Right kidney (tissue), 1 donor: ENCODE measurements around the gene IL15RA.
"Not testable (repeated sequence)": the region's sequence is repeated elsewhere in the genome, so short reads cannot be mapped to it uniquely, and the experiment has no call there.

ENCODE experiments used
- DNase-seq: peaks from one replicate; pipeline ENCODE4 v3.0.0-alpha.2; 2016

Gene IL15RA

GRCh38 chr10:6006546-6006945, 29.2 kb upstream of the IL15RA start:
- DNase-seq = no peak

GRCh38 chr10:6005856-6006395, 28.6 kb upstream of the IL15RA start:
- no peak for DNase-seq

- not testable (repeated sequence) for DNase-seq
These were observed 27.9 kb upstream of the IL15RA start for GRCh38 chr10:6005161-6005804.

- no peak for DNase-seq
These were observed 25.6 kb upstream of the IL15RA start for GRCh38 chr10:6002809-6003510.

GRCh38 chr10:5999440-6000165, 22.3 kb upstream of the IL15RA start:
- no peak for DNase-seq

GRCh38 chr10:5996696-5997095, 19.4 kb upstream of the IL15RA start:
- no peak for DNase-seq

- no peak for DNase-seq
These were observed 15.1 kb upstream of the IL15RA start for GRCh38 chr10:5992398-5992797.

- no peak for DNase-seq
These were observed 14.4 kb upstream of the IL15RA start for GRCh38 chr10:5991708-5992107.

GRCh38 chr10:5989756-5990155, 12.4 kb upstream of the IL15RA start:
- DNase-seq = no peak

GRCh38 chr10:5988336-5988920, 11.1 kb upstream of the IL15RA start:
- DNase-seq = no peak

GRCh38 chr10:5987747-5988146, 10.4 kb upstream of the IL15RA start:
- no peak for DNase-seq

- no peak for DNase-seq
These were observed 7.7 kb upstream of the IL15RA start for GRCh38 chr10:5985029-5985428.

- no peak for DNase-seq
These were observed 6.4 kb upstream of the IL15RA start for GRCh38 chr10:5983774-5984173.

GRCh38 chr10:5981529-5981928, 4.2 kb upstream of the IL15RA start:
- no peak for DNase-seq

GRCh38 chr10:5978230-5978489, 817 bp upstream of the IL15RA start:
- no peak for DNase-seq

- DNase-seq = no peak
These were observed 552 bp downstream of the IL15RA start for GRCh38 chr10:5976512-5977470.

- DNase-seq = no peak
These were observed 1.5 kb downstream of the IL15RA start for GRCh38 chr10:5975641-5976473.

- no peak for DNase-seq
These were observed 4.3 kb downstream of the IL15RA start for GRCh38 chr10:5973069-5973468.

GRCh38 chr10:5971886-5972285, 5.5 kb downstream of the IL15RA start:
- DNase-seq = no peak

GRCh38 chr10:5971315-5971832, 6.0 kb downstream of the IL15RA start:
- no peak for DNase-seq

- DNase-seq = no peak
These were observed 6.8 kb downstream of the IL15RA start for GRCh38 chr10:5970527-5970926.
